HG03097 (cell line): ENCODE measurements around the gene TMEM150B.

Source experiments
- ATAC-seq: cut with Tn5 transposase; IDR thresholded peaks from one replicate; pipeline ENCODE4 v1.9.1; 2021; ENCODE audit not compliant: unreplicated experiment, low FRiP score

TMEM150B gene

DNA sequence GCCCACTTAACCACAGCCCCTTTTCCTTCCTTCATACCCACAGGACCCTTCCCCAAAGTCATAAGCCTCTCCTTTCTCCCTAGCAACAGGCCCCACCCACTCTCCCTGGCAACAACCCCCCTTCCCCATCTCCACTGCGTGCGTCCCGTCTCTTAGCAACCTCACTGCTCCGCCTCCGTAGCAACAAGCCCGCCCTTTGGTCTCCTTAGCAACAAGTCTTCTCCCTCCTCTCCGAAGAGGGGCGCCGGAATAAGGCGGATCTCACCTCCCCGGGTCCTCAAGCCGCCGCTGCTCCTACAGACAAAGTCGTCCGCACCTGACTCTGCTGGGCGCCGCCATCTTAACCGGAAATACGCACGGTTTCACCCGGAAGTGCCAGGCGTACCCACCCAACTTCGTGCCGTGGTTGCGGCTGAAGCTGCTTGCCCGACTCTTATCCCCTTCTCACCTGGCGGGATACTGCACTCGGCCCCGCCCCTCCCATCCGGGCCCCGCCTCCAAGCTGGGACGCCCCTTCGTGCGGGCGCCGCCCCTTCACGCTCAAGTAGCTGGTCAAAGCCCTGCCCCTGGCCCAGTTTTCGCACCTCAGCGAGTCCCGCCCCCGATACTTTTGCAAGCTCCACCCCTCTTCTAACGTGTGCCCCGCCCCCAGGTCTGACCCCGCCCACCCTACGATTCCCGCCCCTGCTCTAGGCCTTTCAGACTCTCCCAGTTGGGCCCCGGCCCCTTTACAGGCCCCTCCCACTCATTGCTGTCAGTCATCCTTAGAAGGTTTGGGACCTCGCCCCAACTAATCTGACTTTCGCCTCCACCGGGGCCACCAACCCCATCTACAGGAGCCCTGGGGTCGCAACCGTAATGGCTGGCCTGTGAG lies 45.1 kb downstream of the TMEM150B start, which contains the start of gene HSPBP1:
Gene HSPBP1 (minus strand): TSS at position 341 of the 874 bp plus-strand sequence. CDS start 502 bp downstream, outside the sequence.
- ATAC-seq = peak; percentile 62

DNA sequence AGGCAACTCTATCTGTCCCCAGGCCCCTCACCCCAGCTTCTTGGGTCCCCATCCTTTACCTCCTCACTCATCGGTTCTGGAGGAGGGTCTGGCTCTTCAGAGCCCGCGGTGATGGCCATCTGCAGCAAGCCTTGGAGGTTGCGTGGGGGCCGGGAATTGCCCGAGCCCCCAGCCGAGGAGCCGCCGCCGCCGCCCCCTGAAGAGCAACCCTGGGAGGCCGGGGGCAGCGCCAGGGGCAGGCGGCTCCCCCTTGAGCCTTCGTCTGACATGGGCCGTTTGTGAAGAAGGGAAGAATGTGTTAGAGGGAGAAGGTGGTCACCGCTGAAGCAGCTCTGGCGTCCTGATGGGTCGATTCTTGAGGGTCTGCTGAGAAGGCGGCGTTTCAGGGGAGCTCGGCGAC lies 45.8 kb downstream of the TMEM150B start:
- ATAC-seq = no peak

DNA sequence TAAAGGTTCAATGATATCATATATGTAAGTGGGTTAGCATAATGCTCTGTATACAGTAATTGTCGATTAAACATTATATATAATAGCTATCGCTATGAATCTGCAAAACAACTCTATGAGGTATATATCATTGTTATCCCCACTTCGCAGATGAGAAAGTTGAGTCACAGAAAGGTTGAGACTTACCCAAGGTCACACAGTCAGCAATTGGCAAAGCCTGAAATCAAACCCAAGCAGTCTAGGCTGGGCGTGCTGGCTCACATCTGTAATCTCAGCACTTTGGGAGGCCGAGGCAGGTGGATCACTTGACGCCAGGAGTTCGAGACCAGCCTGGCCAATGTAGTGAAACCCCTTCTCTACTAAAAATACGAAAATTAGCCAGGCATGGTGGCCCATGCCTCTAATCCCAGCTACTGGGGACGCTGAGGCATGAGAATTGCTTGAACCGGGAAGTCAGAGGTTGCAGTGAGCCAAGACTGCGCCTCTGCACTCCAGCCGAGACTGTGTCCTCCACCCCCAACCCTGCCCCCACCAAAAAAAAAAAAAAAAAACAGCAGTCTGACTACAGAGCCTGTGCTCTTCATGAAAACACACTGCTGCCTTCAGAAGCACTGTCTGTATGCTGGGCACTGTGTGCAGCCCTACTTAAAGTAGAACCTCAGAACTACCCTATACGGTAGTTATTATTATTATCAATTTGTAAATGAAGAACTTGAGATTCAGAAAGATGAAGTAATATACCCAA lies 46.6 kb downstream of the TMEM150B start:
- no peak for ATAC-seq

DNA sequence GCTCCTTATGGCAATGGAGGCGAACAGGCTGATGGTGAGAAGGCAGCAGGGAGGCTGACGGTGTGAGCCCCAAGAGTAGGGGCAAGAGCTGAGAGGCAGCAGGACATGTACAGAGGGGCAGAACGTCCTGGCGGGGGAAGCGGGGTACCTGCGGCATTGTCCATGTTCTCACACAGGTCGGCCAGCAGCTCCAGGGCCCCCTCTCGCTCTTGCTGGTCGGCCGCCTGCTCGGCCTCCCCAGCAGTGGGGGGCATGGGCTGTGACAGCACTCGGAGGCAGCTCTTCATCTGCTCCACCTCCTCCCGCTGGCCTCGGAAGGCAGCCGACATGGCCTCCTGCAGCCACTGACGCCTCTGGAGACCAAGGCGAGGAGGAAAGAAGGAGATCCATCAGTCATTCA lies 47.6 kb downstream of the TMEM150B start:
- ATAC-seq = no peak

DNA sequence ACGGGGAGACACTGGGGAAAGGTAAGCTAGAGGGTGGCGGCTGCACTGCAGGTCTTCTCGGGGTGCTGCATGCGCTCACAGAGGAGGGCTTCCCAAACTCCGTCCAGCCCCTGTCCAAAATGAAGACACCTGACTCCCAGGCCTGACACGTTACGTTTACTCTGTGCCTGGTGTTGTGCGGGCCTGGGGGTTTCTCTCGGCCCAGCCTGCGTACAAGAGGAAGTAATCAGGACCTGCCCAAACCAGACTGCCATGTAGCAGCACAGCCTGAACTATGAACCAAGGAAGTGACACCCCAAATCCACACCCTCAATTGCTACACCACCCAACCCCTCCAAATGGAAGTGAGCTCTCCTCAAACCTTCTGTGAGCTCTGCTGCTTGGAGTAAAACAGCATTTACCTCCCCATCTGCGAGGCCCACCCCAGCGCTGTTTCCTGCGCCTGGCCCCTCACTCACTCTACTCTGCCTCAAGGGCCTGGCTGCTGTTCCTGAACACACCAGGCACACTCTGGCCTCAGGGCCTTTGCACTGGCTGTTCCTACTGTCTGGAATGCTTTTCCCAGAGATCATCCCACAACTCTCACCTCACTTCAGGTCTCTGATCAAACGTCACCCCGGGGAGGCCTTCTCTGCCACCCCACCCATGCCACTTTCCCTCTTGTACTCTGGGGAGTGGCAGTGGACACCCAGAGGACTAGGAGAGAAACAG lies 48.3 kb downstream of the TMEM150B start:
- no peak for ATAC-seq

DNA sequence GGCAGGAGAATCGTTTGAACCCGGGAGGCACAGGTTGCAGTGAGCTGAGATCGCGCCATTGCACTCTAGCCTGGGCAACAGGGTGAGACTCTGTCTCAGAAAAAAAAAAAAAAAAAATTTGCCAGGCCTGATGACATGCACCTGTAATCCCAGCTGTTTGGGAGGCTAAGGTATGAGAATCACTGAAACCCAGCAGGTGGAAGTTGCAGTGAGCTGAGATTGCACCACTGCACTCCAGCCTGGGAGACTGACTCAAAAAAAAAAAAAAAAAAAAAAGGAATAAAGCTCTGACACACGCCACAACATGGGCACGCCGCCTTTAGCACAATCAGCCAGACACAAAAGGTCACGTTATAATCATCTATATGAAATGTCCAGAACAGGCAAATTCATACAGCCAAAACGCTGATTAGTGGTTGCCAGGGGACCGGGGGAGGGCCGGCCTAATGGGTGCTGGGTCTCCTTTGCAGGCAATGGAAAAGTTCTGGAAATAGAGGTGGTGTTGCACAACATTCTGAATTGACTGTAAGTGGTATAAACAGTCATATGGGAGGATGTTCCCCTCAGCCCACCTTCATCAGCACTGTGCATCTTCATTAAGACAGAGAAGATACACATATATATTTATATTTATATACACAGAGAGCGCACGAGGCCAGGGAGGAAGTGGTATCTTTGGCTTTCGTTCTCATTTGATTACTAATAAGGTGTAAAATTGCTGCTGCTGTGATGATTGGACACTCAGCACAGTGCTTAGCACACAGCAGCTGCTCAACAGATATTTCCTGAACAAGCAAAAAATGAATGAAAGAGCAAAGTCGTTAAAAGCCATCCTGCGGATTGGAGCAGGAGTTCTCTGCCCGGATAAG lies 49.1 kb downstream of the TMEM150B start:
- ATAC-seq = no peak

DNA sequence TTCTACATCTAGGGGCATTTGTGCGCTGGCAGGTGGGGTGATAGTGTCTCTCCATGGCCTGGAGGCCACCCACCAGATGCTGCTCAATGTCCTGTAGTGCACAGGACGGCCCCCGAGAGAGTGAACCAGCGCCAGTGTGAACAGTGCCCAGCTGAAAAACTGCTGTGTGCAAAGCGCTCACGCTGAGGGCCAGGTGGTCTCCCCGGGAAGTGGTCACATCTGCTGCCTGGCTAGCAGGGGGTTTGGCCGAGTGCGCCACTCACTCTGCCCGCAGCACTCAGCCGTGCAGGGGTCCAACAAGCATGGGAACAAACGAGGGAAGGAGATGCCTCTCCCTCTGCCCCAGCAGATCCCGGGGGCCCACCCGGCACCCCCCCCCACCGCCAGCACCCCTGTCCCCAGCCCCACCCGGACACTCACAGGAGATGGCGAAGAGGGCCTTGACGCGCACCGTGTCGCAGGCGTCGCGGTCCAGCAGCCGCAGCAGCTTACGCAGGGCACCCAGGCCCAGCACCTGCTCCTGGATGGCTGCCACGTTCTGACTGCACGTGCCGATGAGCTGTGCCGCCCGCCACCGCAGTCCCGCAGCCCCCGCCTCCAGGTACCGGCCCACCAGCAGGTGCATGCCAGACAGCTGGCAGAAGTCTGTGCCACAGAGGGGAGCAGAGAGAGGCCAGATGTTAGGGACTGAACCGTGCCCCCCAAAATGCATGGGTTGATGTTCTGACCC lies 51.0 kb downstream of the TMEM150B start:
- ATAC-seq = no peak

DNA sequence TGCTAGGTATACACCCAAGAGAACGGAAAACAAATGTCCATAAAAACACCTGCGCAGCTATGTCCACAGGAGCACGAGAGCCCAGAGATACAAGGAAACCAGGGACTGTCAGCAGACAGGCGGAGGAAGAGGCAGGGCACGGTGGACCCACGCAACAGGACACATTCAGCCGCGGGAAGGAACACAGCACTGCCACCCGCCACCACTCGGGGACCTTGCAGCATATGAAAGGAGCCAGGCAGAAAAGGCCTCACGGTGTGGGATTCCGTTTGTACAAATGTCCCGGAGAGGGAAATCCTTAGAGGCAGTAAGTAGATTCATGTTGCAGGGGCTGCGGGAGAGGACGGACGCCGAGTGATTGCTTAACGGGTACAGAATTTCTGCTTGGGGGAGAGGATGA lies 53.0 kb downstream of the TMEM150B start:
- ATAC-seq = no peak

DNA sequence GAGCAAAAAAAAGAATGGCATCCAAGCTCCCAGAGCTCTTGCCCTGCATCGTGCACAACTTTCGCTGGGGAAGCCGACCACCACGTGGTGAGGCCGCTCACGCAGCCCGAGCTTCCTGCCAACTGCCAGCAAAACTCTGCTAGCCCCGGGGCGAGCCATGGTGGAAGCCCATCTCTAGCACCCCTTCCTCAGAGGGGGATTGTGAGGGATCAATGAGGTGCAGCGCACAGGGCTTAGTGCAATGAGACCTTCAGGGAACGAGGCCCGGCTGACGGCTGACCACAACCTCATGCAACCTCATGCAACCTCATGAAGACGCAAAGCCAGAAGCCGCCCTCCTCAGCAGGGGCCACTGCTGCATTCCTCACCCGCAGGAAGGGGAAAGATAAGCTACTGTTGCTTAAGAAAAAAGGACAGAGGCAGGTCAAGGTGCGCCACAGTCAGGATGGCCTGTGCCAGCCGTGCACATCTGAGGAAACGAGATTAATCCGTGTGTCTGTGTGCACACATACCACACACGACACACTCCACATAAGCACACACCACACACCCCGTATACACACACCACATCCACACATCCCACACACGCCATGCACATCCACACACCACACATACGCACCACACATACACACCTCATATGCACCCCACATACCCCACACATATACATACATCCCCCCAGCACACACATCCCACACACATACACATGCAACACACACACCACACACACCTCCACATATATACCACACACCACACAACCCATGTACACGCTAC lies 54.8 kb downstream of the TMEM150B start:
- ATAC-seq = no peak

DNA sequence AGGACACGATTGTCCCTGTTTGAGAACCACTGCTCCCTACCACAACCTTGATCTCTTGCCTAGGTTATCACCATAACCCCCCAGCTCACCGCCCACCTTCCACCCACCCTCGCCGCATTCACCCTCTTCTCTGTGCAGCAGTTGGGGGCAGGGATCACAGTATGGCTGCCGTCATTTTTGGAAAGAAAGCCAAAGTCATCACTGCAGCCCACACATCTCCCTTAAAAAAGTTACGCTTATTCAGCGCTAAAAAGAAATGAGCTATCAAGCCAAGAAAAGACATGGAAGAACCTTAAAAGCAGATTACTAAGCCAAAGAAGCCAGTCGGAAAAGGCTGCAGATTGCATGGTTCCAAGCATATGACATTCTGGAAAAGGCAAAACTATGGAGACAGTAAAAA lies 55.8 kb downstream of the TMEM150B start:
- no peak for ATAC-seq

DNA sequence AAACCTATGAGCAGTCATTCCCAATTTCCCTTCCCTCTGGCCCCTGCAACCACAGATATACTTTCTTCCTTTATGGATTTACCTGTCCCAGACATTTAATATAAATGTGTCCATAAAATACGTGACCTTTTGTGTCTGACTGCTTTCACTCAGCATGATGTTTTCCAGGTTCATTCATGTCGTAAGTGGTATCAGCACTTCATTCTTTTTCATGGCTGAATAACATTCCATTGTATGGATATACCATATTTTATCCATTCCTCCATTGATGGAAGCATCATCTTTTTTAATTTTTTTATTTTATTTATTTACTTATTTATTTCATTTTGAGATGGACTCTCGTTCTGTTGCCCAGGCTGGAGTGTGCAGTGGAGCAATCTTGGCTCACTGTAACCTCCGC lies 58.3 kb downstream of the TMEM150B start:
- no peak for ATAC-seq

DNA sequence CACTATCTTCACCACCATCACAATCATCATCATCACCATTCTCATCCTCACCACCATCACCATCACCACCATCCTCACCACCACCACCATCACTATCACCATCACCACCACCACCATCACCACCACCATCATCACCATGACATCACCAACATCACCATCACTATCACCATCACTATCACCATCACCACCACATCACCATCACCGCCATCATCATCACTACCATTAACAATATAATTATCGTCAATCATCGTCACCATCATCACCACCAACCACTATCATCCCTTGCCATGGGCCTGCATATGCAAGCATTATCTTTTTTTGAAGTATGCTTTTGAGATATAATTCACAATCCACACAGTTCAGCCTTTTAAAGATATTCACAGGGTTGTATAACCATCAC lies 58.7 kb downstream of the TMEM150B start:
- ATAC-seq = no peak

DNA sequence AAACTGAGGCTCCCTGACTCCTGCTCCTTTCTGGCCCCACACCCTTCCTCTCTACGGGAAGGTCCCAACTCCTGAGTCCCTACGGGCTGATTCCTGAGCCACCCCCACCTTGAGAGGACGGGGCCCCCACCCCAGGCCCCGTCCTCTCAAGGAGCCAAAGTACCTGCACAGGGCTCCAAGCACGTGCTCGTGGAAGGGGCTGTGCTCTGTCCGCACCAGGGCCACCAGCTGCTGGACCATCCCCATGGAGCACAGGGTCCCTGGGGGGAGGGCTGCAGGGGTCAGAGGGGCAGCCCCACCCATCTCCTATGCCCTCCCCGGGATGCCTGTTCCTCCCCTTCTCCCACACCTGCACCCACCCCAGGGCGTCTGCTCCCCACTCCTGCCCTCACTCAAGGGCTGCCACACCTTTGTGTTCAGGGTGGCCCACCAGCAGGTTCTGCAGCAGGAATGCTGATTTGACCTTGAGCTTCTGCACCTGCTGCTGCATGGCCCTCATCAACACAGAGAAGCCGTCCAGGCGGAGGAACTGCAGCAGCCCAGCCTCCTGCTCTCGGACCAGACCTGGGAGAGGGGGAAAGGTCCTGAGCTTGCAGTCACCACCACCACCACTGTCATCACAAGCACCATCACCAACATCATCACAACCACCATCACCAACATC lies 59.3 kb downstream of the TMEM150B start:
- no peak for ATAC-seq

DNA sequence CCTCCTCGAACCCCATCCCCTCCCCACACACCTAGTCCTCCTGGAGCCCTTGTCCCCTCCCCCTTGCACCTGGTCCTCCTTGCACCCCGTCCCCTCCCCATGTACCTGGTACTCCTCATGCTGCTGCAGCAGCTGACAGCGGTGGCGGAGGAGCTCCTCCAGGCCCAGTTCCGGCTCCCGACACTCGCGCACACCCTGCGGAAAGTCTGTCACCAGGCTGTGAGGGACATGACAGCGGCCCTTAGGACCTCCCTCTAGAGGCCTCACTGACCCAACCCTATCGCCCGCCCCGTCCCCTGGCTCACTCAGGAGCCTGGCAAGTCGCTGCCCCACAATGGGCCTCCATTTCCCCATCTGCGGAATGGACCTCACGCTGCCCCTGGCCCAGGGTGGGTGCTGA lies 60.0 kb downstream of the TMEM150B start:
- ATAC-seq = no peak

DNA sequence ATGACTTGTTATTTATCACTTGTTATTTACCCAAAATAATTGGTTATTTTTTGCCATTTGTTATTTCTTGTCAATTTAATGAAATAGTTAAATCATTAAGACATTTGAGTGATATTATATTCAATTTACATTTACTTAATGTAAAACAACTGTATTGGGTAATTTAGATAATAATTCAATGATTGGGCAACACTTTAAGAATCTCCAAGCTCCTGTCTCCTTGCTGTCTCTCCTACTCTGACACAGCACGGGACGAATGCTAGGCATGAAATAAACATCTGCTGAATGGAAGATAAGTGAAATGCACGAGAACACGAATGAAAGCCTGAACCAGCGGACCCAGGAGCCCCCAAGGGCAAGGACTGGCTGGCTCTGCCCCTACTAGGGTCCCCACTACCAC lies 60.6 kb downstream of the TMEM150B start:
- no peak for ATAC-seq
